ENCODE data around the gene LRRC34.

The LRRC34 gene

DNA sequence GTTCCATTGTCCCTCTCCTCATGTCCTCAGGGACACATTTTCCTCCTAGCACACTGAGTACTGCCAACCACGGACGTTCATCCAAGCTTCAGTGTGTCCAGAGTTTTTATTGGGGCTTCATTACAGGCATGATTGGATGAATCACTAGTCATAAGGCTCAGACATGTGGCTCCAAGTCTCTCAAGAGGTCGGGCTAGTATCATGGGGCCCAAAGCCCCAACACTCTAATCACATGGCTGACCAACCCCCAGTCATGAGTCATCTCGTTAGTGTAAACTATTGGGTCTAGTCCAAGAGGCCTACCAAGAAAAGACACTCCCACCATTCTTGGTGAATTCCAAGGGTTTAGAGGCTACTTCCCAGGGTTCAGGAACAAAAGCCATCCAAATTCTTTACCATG, 52.2 kb downstream of the LRRC34 start:
- in situ Hi-C loops (cut with MboI; ENCODE audit: low pct_unique_long_range_greater_than_20kb, low sequenced_read_pairs, unreplicated experiment), result no loop called here
- no peak for DNase-seq (ENCODE audit: low spot score)
- TF ChIP-seq, protein P1, sequence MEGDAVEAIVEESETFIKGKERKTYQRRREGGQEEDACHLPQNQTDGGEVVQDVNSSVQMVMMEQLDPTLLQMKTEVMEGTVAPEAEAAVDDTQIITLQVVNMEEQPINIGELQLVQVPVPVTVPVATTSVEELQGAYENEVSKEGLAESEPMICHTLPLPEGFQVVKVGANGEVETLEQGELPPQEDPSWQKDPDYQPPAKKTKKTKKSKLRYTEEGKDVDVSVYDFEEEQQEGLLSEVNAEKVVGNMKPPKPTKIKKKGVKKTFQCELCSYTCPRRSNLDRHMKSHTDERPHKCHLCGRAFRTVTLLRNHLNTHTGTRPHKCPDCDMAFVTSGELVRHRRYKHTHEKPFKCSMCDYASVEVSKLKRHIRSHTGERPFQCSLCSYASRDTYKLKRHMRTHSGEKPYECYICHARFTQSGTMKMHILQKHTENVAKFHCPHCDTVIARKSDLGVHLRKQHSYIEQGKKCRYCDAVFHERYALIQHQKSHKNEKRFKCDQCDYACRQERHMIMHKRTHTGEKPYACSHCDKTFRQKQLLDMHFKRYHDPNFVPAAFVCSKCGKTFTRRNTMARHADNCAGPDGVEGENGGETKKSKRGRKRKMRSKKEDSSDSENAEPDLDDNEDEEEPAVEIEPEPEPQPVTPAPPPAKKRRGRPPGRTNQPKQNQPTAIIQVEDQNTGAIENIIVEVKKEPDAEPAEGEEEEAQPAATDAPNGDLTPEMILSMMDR (IDR thresholded peaks at IDR 0.05; ENCODE audit: extremely low read depth, insufficient read depth, missing control alignments), result no peak

GRCh38 chr3:169759256-169759655, 53.4 kb downstream of the LRRC34 start:
- TF ChIP-seq, protein P1 (IDR thresholded peaks at IDR 0.05; ENCODE audit: extremely low read depth, insufficient read depth, missing control alignments), result no peak
- DNase-seq (ENCODE audit: low spot score), result no peak
- in situ Hi-C loops (cut with MboI; ENCODE audit: low pct_unique_long_range_greater_than_20kb, low sequenced_read_pairs, unreplicated experiment), result no loop called here

GRCh38 chr3:169758359-169758994, 54.2 kb downstream of the LRRC34 start:
- TF ChIP-seq, protein P1 (IDR thresholded peaks at IDR 0.05; ENCODE audit: extremely low read depth, insufficient read depth, missing control alignments), result no peak
- in situ Hi-C loops (cut with MboI; ENCODE audit: low pct_unique_long_range_greater_than_20kb, low sequenced_read_pairs, unreplicated experiment), result no loop called here

DNA sequence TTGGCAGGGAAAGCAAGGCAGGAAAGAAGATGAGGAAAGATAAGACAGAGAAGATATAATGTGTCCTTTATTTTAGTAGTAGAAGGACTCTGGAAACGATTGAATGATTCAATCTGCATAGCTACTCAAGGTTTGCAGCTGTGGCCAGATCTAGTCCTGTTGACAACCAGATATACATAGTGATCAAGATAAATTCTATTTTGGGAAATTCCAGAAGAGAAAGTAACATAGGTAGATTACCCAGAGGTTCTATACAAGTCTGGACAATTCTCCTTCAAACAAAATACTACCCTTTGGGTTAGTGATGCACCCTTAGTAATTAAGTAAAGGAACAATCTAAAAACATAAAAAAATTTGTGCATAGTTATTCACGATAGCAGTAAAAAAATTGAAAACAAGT, 57.2 kb downstream of the LRRC34 start:
- TF ChIP-seq, protein P1 (IDR thresholded peaks at IDR 0.05; ENCODE audit: extremely low read depth, insufficient read depth, missing control alignments), result no peak
- no peak for DNase-seq (ENCODE audit: low spot score)
- in situ Hi-C loops (cut with MboI; ENCODE audit: low pct_unique_long_range_greater_than_20kb, low sequenced_read_pairs, unreplicated experiment), result no loop called here

More at GRCh38 chr3:169758359-169758994, 54.2 kb downstream of the LRRC34 start:
- no peak for DNase-seq (ENCODE audit: low spot score)

- in situ Hi-C loops (cut with MboI; ENCODE audit: low pct_unique_long_range_greater_than_20kb, low sequenced_read_pairs, unreplicated experiment), result no loop called here
- TF ChIP-seq, protein P1 (IDR thresholded peaks at IDR 0.05; ENCODE audit: extremely low read depth, insufficient read depth, missing control alignments), result no peak
- no peak for DNase-seq (ENCODE audit: low spot score)
Observed at GRCh38 chr3:169754711-169755110, 58.0 kb downstream of the LRRC34 start.

DNA sequence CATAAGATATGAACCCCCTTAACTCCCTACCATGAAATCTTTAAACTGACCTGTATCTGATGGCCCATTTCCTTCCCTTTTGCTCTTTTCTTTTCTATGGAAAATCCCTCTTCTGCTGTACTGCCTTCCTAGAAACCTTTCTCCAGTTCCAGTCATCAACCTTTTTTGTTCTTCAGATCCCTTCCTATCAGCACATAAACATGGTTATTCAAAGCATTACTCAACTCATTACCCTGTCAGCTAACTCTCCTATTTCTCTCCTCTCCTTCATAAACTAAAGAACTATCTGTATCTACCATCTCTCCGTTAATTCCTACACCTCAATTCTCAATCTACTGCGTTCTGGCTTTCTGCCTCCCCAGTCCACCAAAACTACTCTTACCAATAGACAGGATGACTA, 60.8 kb downstream of the LRRC34 start:
- no peak for DNase-seq (ENCODE audit: low spot score)
- in situ Hi-C loops (cut with MboI; ENCODE audit: low pct_unique_long_range_greater_than_20kb, low sequenced_read_pairs, unreplicated experiment), result no loop called here
- TF ChIP-seq, protein P1 (IDR thresholded peaks at IDR 0.05; ENCODE audit: extremely low read depth, insufficient read depth, missing control alignments), result no peak
